ENCODE measurements around the gene DLG2. TPM values are rescaled to one million over a fixed set of nuclear protein-coding genes. Genes with fewer than 3 reads are reported as not detected.
"Not testable (repeated sequence)": the region's sequence is repeated elsewhere in the genome, so short reads cannot be mapped to it uniquely, and the experiment has no call there.

Gene DLG2
- total RNA-seq, 1 donor from 2014 or later = 5.9 TPM

GRCh38 chr11:85257837-85258236 is 369.3 kb downstream of the DLG2 start:
- Mint-ChIP-seq H3K27ac (no peak overlapping the region), H3K27me3 (no peaks in the 10 kb centered on the region), H3K36me3 (no peaks in the 10 kb centered on the region), H3K9me3 (no peaks in the 10 kb centered on the region), H3K4me1 (ENCODE audit: unreplicated experiment) (no peaks in the 10 kb centered on the region), H3K4me3 (no peak overlapping the region)
- no peak for DNase-seq (ENCODE audit: extremely low spot score, unreplicated experiment)
- TF ChIP-seq CTCF (conservative IDR thresholded peaks at IDR 0.05) = no peak

GRCh38 chr11:85256433-85256832 is 370.7 kb downstream of the DLG2 start:
- no peak for TF ChIP-seq CTCF (conservative IDR thresholded peaks at IDR 0.05)
- no peaks in the 10 kb centered on the region for H3K9me3 Mint-ChIP-seq
- H3K4me3 Mint-ChIP-seq = no peak overlapping the region
- H3K4me1 Mint-ChIP-seq (ENCODE audit: unreplicated experiment) = no peaks in the 10 kb centered on the region
- H3K36me3 Mint-ChIP-seq = no peaks in the 10 kb centered on the region
- H3K27me3 Mint-ChIP-seq = no peaks in the 10 kb centered on the region
- DNase-seq (ENCODE audit: extremely low spot score, unreplicated experiment) = no peak
- H3K27ac Mint-ChIP-seq = no peak overlapping the region

- Mint-ChIP-seq H3K4me1 (ENCODE audit: unreplicated experiment) (peaks cover 4% of the 10 kb centered on the region), H3K9me3 (no peaks in the 10 kb centered on the region), H3K36me3 (no peaks in the 10 kb centered on the region), H3K27me3 (no peaks in the 10 kb centered on the region), H3K4me3 (no peak overlapping the region), H3K27ac (no peak overlapping the region)
- no peak for TF ChIP-seq CTCF (conservative IDR thresholded peaks at IDR 0.05)
- DNase-seq (ENCODE audit: extremely low spot score, unreplicated experiment) = no peak
Measured at GRCh38 chr11:85249482-85249881, 377.7 kb downstream of the DLG2 start.

- no peak overlapping the region for H3K27ac Mint-ChIP-seq
- no peak overlapping the region for H3K4me3 Mint-ChIP-seq
- H3K4me1 Mint-ChIP-seq (ENCODE audit: unreplicated experiment) = peaks cover 4% of the 10 kb centered on the region
- no peaks in the 10 kb centered on the region for H3K9me3 Mint-ChIP-seq
- DNase-seq (ENCODE audit: extremely low spot score, unreplicated experiment) = no peak
- no peaks in the 10 kb centered on the region for H3K36me3 Mint-ChIP-seq
- no peaks in the 10 kb centered on the region for H3K27me3 Mint-ChIP-seq
- TF ChIP-seq CTCF (conservative IDR thresholded peaks at IDR 0.05) = no peak
Measured at GRCh38 chr11:85247797-85248196, 379.3 kb downstream of the DLG2 start.

- H3K4me1 Mint-ChIP-seq (ENCODE audit: unreplicated experiment) = no peaks in the 10 kb centered on the region
- no peaks in the 10 kb centered on the region for H3K36me3 Mint-ChIP-seq
- no peak for DNase-seq (ENCODE audit: extremely low spot score, unreplicated experiment)
- TF ChIP-seq CTCF (conservative IDR thresholded peaks at IDR 0.05) = no peak
- no peak overlapping the region for H3K27ac Mint-ChIP-seq
- no peaks in the 10 kb centered on the region for H3K27me3 Mint-ChIP-seq
- H3K9me3 Mint-ChIP-seq = no peaks in the 10 kb centered on the region
- no peak overlapping the region for H3K4me3 Mint-ChIP-seq
Measured at GRCh38 chr11:85238906-85239305, 388.2 kb downstream of the DLG2 start.

- H3K4me3 Mint-ChIP-seq; H3K27ac Mint-ChIP-seq; H3K9me3 Mint-ChIP-seq; DNase-seq (ENCODE audit: extremely low spot score, unreplicated experiment); H3K27me3 Mint-ChIP-seq; H3K36me3 Mint-ChIP-seq; H3K4me1 Mint-ChIP-seq (ENCODE audit: unreplicated experiment): not testable (repeated sequence)
Measured at GRCh38 chr11:85238038-85238437, 389.1 kb downstream of the DLG2 start.
